ENCODE data around the gene EVI5.

EVI5 gene

DNA sequence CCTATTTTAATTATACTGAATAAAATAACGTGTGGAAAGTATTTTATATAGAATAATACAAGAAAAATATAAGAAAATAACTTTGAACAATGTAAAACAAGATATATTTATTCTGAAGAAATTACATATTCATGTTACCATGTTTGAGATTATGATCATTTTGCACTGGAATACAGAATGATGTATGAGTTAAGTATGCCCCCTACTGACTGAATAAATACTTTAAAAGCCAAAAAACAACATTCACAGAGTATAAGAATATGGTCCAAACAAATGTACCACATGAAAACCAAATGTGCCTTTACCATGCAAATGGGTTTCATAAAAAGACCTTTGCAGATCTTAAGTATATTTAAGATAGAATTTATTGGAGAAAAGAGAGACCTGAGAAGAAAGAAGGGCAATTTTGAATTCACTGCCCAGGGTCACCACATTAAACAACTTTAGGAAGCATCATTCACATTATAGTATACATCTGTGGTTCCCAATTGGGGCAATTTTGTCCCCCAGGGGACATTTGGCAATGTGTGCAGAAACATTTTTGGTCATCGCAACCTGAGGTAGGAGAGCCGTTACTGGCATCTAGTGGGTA lies 161.6 kb downstream of the EVI5 start:
- Histone ChIP-seq H3K36me3 (ENCODE audit: insufficient read depth, low read length) (no peaks in the 10 kb centered on the region), H3K9me3 (ENCODE audit: insufficient read depth, low read length, severe bottlenecking) (no peaks in the 10 kb centered on the region), H2AFZ (ENCODE audit: low read depth, low read length) (no peak overlapping the region), H3K27me3 (ENCODE audit: insufficient read depth, low read length, poor library complexity) (no peaks in the 10 kb centered on the region), H3K9ac (ENCODE audit: low read depth, low read length) (no peak overlapping the region), H4K20me1 (ENCODE audit: insufficient read depth, low read length) (no peaks in the 10 kb centered on the region), H3K4me1 (ENCODE audit: insufficient read depth, low read length) (no peaks in the 10 kb centered on the region), H3K79me2 (ENCODE audit: insufficient read depth, low read length) (no peaks in the 10 kb centered on the region), H3K27ac (ENCODE audit: low read length) (no peak overlapping the region), H3K4me3 (ENCODE audit: low read depth in 1 of 2, low read length in 2 of 2) (no peak overlapping the region), H3K4me2 (ENCODE audit: insufficient read depth, low read length) (no peak overlapping the region)
- DNase-seq: no peak
- ATAC-seq (ENCODE audit: insufficient read depth, low read depth): peak; percentile 85
- TF ChIP-seq CTCF (IDR thresholded peaks at IDR 0.05; ENCODE audit: borderline replicate concordance, extremely low read depth, low read length, poor library complexity, severe bottlenecking) (peak; percentile 73), EZH2 (IDR thresholded peaks at IDR 0.05; ENCODE audit: borderline replicate concordance, low read depth, low read length, severe bottlenecking) (no peak)

- Histone ChIP-seq H3K9me3 (ENCODE audit: insufficient read depth, low read length, severe bottlenecking) (no peaks in the 10 kb centered on the region), H3K27ac (ENCODE audit: low read length) (no peak overlapping the region), H4K20me1 (ENCODE audit: insufficient read depth, low read length) (no peaks in the 10 kb centered on the region), H3K9ac (ENCODE audit: low read depth, low read length) (no peak overlapping the region), H2AFZ (ENCODE audit: low read depth, low read length) (no peak overlapping the region), H3K27me3 (ENCODE audit: insufficient read depth, low read length, poor library complexity) (no peaks in the 10 kb centered on the region), H3K4me2 (ENCODE audit: insufficient read depth, low read length) (no peak overlapping the region), H3K4me1 (ENCODE audit: insufficient read depth, low read length) (no peaks in the 10 kb centered on the region), H3K4me3 (ENCODE audit: low read depth in 1 of 2, low read length in 2 of 2) (no peak overlapping the region), H3K36me3 (ENCODE audit: insufficient read depth, low read length) (no peaks in the 10 kb centered on the region), H3K79me2 (ENCODE audit: insufficient read depth, low read length) (no peaks in the 10 kb centered on the region)
- ATAC-seq (ENCODE audit: insufficient read depth, low read depth) (no peak), DNase-seq (no peak)
- TF ChIP-seq EZH2 (IDR thresholded peaks at IDR 0.05; ENCODE audit: borderline replicate concordance, low read depth, low read length, severe bottlenecking) (no peak), CTCF (IDR thresholded peaks at IDR 0.05; ENCODE audit: borderline replicate concordance, extremely low read depth, low read length, poor library complexity, severe bottlenecking) (no peak)
Measured at GRCh38 chr1:92619466-92620189, 165.3 kb downstream of the EVI5 start.

DNA sequence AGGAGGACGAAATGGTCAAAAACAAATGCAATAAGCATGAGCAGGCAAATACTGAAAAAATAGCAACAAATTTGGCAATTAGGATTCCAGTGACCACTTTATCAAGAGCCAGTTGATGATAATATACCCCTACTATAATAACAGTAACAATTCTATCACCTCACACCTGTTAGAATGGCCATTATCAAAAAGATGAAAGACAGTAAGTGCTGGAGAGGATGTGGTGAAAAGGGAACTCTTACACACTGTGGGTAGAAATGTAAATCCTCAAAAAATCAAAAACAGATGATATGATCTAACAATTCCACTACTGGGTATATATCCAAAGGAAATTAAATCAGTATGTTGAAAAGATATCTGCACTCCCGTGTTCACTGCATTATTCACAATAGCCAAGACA lies 183.9 kb downstream of the EVI5 start:
- Histone ChIP-seq H4K20me1 (ENCODE audit: insufficient read depth, low read length) (no peaks in the 10 kb centered on the region), H3K9me3 (ENCODE audit: insufficient read depth, low read length, severe bottlenecking) (no peaks in the 10 kb centered on the region), H3K4me3 (ENCODE audit: low read depth in 1 of 2, low read length in 2 of 2) (no peak overlapping the region), H3K27me3 (ENCODE audit: insufficient read depth, low read length, poor library complexity) (no peaks in the 10 kb centered on the region), H2AFZ (ENCODE audit: low read depth, low read length) (no peak overlapping the region), H3K9ac (ENCODE audit: low read depth, low read length) (no peak overlapping the region), H3K36me3 (ENCODE audit: insufficient read depth, low read length) (no peaks in the 10 kb centered on the region), H3K4me1 (ENCODE audit: insufficient read depth, low read length) (peaks cover 15% of the 10 kb centered on the region), H3K27ac (ENCODE audit: low read length) (peak overlapping the region; percentile 20; the same call in 1 of the 2 replicates), H3K4me2 (ENCODE audit: insufficient read depth, low read length) (no peak overlapping the region), H3K79me2 (ENCODE audit: insufficient read depth, low read length) (no peaks in the 10 kb centered on the region)
- TF ChIP-seq EZH2 (IDR thresholded peaks at IDR 0.05; ENCODE audit: borderline replicate concordance, low read depth, low read length, severe bottlenecking): no peak
- no peak for TF ChIP-seq CTCF (IDR thresholded peaks at IDR 0.05; ENCODE audit: borderline replicate concordance, extremely low read depth, low read length, poor library complexity, severe bottlenecking)
- DNase-seq: no peak
- peak; percentile 71 for ATAC-seq (ENCODE audit: insufficient read depth, low read depth)

All from DND-41 (cell line).